ENCODE data around the gene CFAP74. TPM values are rescaled to one million over a fixed set of nuclear protein-coding genes. Genes with fewer than 3 reads are reported as not detected.

CFAP74 gene
- total RNA-seq, 1 experiment from 2014 or later = 0.28 TPM

- Histone ChIP-seq H2BK5ac (ENCODE audit: insufficient read length, low read length) (no peak overlapping the region), H4K5ac (ENCODE audit: insufficient read length, low read depth, low read length) (no peak overlapping the region), H2BK20ac (ENCODE audit: low read depth, low read length, poor library complexity, severe bottlenecking) (no peak overlapping the region), H2BK15ac (ENCODE audit: low read depth, low read length) (no peak overlapping the region), H3K23me2 (ENCODE audit: insufficient read length, low read depth, low read length, poor library complexity, severe bottlenecking) (peaks cover 6% of the 10 kb centered on the region), H2AFZ (ENCODE audit: low read length) (no peak overlapping the region), H3K23ac (ENCODE audit: insufficient read length, low read depth, low read length) (no peak overlapping the region), H3K4ac (ENCODE audit: low read depth, low read length) (no peak overlapping the region), H3K79me1 (ENCODE audit: insufficient read depth, low read depth, low read length, poor library complexity, severe bottlenecking) (no peaks in the 10 kb centered on the region), H3K79me2 (ENCODE audit: insufficient read depth, low read length) (peaks cover 14% of the 10 kb centered on the region; the same call in 1 of the 2 replicates), H4K91ac (ENCODE audit: insufficient read length, low read depth, low read length) (no peak overlapping the region), H3K56ac (ENCODE audit: insufficient read length, low read depth, low read length) (no peak overlapping the region), H3K9ac (ENCODE audit: extremely low read depth, insufficient read length, low read length) (no peak overlapping the region), H2BK120ac (ENCODE audit: low read depth, low read length, poor library complexity, severe bottlenecking) (no peak overlapping the region), H4K8ac (replicated peaks; ENCODE audit: insufficient read length, low read depth, low read length) (no peak overlapping the region), H3K4me2 (ENCODE audit: insufficient read depth, insufficient read length, low read length) (no peak overlapping the region), H3T11ph (ENCODE audit: low read length) (no peak overlapping the region), H3K4me1 (ENCODE audit: insufficient read depth, low read length) (peaks cover 5% of the 10 kb centered on the region; the same call in 1 of the 2 replicates), H3K18ac (ENCODE audit: insufficient read length, low read depth, low read length) (no peak overlapping the region), H3K14ac (ENCODE audit: insufficient read depth, low read length) (no peak overlapping the region), H3K27me3 (ENCODE audit: insufficient read depth, low read length) (no peaks in the 10 kb centered on the region; the same call in none of the 2 replicates), H4K20me1 (ENCODE audit: control insufficient read depth, insufficient read depth, insufficient read length) (no peaks in the 10 kb centered on the region), H2AK5ac (ENCODE audit: insufficient read length, low read length) (no peak overlapping the region), H2BK12ac (ENCODE audit: insufficient read length, low read depth, low read length) (no peak overlapping the region), H3K9me3 (ENCODE audit: control insufficient read depth, low read depth, low read length) (no peaks in the 10 kb centered on the region), H3K27ac (ENCODE audit: insufficient read length, low read depth, low read length) (no peak overlapping the region)
- Mint-ChIP-seq H3K4me1 (peaks cover 35 to 42% of the 10 kb centered on the region in 2 experiments), H3K9me3 (no peaks in the 10 kb centered on the region; a peak in 1 of 5 replicates), H3K27me3 (ENCODE audit: low read depth) (peaks cover 8% of the 10 kb centered on the region), H3K36me3 (ENCODE audit: insufficient read depth in 1 of 3, low read depth in 3 of 3) (no peaks in the 10 kb centered on the region; a peak in 2 of 7 replicates), H3K4me3 (peak overlapping the region in 1 of 2 experiments; percentile 56; a peak in 2 of 5 replicates), H3K27ac (peak overlapping the region in 1 of 3 experiments; percentile 47; a peak in 1 of 7 replicates)
- no peak for DNase-seq
- no CpG with 5 or more reads among the region's 19 CpGs for WGBS (ENCODE audit: extremely low coverage, insufficient read length, low lambda C conversion rate)
- no peak for TF ChIP-seq CTCF (conservative IDR thresholded peaks at IDR 0.05)
Measured at GRCh38 chr1:1893291-1893985, 110.1 kb downstream of the CFAP74 start.
